ENCODE data around the gene ZNF394.

DNA sequence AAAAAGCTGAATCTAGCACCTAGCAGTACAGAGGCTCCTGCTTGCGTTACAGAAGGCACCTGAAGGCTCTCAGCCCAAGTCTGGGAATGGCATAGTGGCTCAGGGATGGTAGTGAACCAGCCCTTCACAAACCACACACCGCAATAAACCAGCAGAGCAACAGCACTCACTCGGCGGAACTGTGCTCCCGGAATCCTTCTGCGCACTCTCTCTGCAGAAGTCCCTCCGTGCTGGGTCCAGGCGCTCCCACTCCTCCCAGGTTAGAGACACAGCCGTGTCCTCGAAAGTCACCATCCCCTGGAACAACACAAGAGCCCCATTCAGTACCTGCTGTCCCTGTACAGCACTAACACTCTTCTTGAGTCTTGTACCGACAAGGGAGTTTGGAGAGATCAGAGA lies 1.5 kb downstream of the ZNF394 start:
- TF ChIP-seq POLR2A (IDR thresholded peaks at IDR 0.05) (no peak), EP300 (IDR thresholded peaks at IDR 0.05) (no peak)

Data from stomach (tissue), 4 donors.